Chondrocyte (in vitro differentiated cells): ENCODE measurements around the gene FLCN. TPM values are rescaled to one million over a fixed set of nuclear protein-coding genes. Genes with fewer than 3 reads are reported as not detected.

Source experiments
- DNase-seq: peaks from one replicate; pipeline ENCODE4 v3.0.0; 2021; ENCODE audit warnings: mixed read lengths, low spot score
- H3K27ac Mint-ChIP-seq: one replicate; pipeline ENCODE4 v1.8.0; 2021; ENCODE audit warnings: mild to moderate bottlenecking, moderate library complexity, mixed read lengths; ENCODE audit not compliant: unreplicated experiment
- H3K27me3 Mint-ChIP-seq: 2 replicates; pipeline ENCODE4 v1.8.0; 2021; ENCODE audit warnings: low read depth, mixed read lengths
- H3K36me3 Mint-ChIP-seq: 2 replicates; pipeline ENCODE4 v1.8.0; 2021; ENCODE audit warnings: low read depth, mixed read lengths
- H3K4me1 Mint-ChIP-seq: 2 replicates; pipeline ENCODE4 v1.8.0; 2021; ENCODE audit warnings: low read depth, mild to moderate bottlenecking, mixed read lengths
- H3K4me3 Mint-ChIP-seq: one replicate; pipeline ENCODE4 v1.8.0; 2021; ENCODE audit warnings: mild to moderate bottlenecking, moderate library complexity, mixed read lengths; ENCODE audit not compliant: unreplicated experiment
- H3K9me3 Mint-ChIP-seq: 2 replicates; pipeline ENCODE4 v1.8.0; 2021; ENCODE audit warnings: low read depth, mixed read lengths
- total RNA-seq: library from RNA; stranded (reverse); gene quantifications from 3 replicates; pipeline ENCODE4 v1.2.1, GENCODE V29; 2021
- TF ChIP-seq, protein P1 (sequence below): fragments of 200-600 bp; sonication (generic); IDR thresholded peaks from 2 replicates; pipeline ENCODE4 v1.5.0; 2021; ENCODE audit warnings: antibody characterized with exemption, mild to moderate bottlenecking, moderate library complexity

Gene FLCN
- total RNA-seq, 1 donor from 2014 or later, result 73.1 TPM

DNA sequence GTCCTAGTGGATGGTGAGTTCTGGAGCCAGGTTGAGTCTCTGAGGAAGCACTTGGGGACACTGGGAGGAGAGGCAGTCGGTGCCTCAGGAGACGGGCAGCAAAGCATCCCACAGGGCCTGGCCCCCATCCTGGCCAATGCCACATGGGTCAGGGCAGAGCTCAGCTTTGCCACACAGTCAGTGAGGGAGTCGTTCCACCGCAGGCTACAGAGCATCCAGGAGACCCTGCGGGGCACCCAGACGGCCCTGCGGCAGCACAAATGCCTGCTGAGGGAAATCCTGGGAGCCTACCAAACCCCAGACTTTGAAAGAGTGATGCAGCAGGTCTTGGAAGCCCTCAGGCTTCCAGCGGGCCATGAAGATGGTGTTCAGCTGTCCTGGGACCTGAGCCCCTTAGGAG lies 70.5 kb downstream of the FLCN start:
- Mint-ChIP-seq H3K27me3 (no peaks in the 10 kb centered on the region), H3K27ac (no peak overlapping the region), H3K4me3 (no peak overlapping the region), H3K9me3 (no peaks in the 10 kb centered on the region), H3K36me3 (peaks cover 51% of the 10 kb centered on the region), H3K4me1 (no peaks in the 10 kb centered on the region)
- DNase-seq, result no peak
- TF ChIP-seq, protein P1, sequence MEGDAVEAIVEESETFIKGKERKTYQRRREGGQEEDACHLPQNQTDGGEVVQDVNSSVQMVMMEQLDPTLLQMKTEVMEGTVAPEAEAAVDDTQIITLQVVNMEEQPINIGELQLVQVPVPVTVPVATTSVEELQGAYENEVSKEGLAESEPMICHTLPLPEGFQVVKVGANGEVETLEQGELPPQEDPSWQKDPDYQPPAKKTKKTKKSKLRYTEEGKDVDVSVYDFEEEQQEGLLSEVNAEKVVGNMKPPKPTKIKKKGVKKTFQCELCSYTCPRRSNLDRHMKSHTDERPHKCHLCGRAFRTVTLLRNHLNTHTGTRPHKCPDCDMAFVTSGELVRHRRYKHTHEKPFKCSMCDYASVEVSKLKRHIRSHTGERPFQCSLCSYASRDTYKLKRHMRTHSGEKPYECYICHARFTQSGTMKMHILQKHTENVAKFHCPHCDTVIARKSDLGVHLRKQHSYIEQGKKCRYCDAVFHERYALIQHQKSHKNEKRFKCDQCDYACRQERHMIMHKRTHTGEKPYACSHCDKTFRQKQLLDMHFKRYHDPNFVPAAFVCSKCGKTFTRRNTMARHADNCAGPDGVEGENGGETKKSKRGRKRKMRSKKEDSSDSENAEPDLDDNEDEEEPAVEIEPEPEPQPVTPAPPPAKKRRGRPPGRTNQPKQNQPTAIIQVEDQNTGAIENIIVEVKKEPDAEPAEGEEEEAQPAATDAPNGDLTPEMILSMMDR, result no peak

DNA sequence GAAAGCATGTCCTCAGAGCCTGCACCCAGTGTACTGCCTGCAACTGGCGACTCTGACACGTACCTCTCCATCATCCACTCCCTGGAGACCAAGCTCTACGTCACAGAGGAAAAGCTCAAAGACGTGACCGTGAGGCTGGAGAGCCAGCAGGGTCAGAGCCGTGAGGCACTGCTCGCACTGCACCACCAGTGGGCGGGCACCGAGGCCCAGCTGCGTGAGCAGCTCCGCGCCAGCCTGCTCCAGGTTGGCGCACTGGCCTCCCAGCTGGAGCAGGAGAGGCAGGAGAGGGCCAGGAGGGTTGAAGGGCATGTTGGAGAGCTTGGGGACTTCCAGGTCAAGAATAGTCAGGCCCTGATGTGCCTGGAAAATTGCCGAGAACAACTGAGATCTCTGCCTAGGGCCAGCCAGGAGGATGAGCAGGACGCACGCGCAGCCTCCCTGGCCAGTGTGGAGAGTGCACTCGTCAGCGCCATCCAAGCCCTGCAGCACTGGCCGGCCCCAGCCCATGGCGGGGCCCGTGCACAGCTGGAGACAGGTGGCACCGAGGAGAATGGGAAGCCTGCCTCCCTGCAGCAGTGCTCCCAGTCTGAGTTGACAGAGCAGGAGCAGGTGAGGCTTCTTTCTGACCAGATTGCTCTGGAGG lies 71.2 kb downstream of the FLCN start:
- H3K27ac Mint-ChIP-seq, result no peak overlapping the region
- H3K9me3 Mint-ChIP-seq, result no peaks in the 10 kb centered on the region
- no peaks in the 10 kb centered on the region for H3K27me3 Mint-ChIP-seq
- no peaks in the 10 kb centered on the region for H3K4me1 Mint-ChIP-seq
- DNase-seq, result peak; percentile 89
- peaks cover 48% of the 10 kb centered on the region for H3K36me3 Mint-ChIP-seq
- TF ChIP-seq, protein P1, result no peak
- H3K4me3 Mint-ChIP-seq, result no peak overlapping the region

DNA sequence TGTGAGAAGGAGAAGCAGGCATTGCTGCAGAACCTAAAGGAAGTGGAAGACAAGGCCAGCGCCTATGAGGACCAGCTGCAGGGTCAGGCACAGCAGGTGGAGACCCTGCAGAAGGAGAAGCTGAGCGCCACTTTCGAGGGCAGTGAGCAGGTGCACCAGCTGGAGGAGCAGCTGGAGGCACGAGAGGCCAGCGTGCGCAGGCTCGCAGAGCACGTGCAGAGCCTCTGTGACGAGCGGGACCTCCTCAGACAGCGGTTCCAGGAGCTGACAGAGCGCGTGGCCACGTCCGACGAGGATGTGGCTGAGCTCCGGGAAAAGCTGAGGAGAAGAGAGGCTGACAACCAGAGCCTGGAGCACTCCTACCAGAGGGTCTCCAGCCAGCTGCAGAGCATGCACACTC lies 72.3 kb downstream of the FLCN start:
- Mint-ChIP-seq H3K4me3 (no peak overlapping the region), H3K27ac (no peak overlapping the region), H3K9me3 (no peaks in the 10 kb centered on the region), H3K27me3 (no peaks in the 10 kb centered on the region), H3K36me3 (peaks cover 49% of the 10 kb centered on the region), H3K4me1 (no peaks in the 10 kb centered on the region)
- TF ChIP-seq, protein P1, result no peak
- DNase-seq, result peak; percentile 86

DNA sequence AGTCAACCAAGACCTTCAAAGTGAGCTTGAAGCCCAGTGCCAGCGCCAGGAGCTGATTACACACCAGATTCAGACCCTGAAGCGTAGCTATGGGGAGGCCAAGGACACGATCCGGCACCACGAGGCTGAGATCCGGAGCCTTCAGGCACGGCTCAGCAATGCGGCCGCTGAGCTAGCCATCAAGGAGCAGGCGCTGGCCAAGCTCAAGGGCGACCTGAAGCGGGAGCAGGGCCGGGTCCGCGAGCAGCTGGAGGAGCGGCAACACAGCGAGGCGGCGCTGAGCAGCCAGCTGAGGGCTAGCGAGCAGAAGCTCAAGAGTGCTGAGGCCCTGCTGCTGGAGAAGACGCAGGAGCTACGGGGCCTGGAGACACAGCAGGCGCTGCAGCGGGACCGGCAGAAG lies 72.8 kb downstream of the FLCN start:
- H3K27ac Mint-ChIP-seq, result no peak overlapping the region

More for the DNA sequence above, 72.8 kb downstream of the FLCN start:
- Mint-ChIP-seq H3K36me3 (peaks cover 53% of the 10 kb centered on the region), H3K9me3 (no peaks in the 10 kb centered on the region), H3K27me3 (no peaks in the 10 kb centered on the region), H3K4me1 (no peaks in the 10 kb centered on the region), H3K4me3 (no peak overlapping the region)
- TF ChIP-seq, protein P1, result no peak
- no peak for DNase-seq

Other genes starting within 250 kb of the FLCN start
- 197 to 352 TPM (median 345 TPM) in 3 replicates for gene MPRIP, start 194.7 kb downstream of the FLCN start, total RNA-seq
- gene PLD6, start 30.8 kb downstream of the FLCN start, total RNA-seq, result 0.55 to 0.68 TPM (median 0.64 TPM) in 3 replicates
- gene COPS3, start 44.1 kb upstream of the FLCN start, total RNA-seq, result 50.9 to 69.0 TPM (median 55.8 TPM) in 3 replicates
- gene NT5M, start 66.2 kb upstream of the FLCN start, total RNA-seq, result 3.5 to 4.0 TPM (median 4.0 TPM) in 3 replicates
- gene MED9, start 239.8 kb upstream of the FLCN start, total RNA-seq, result 6.7 to 7.9 TPM (median 7.9 TPM) in 3 replicates